ENCODE measurements around the gene EXOC6. TPM values are rescaled to one million over a fixed set of nuclear protein-coding genes. Genes with fewer than 3 reads are reported as not detected.

The EXOC6 gene
- total and polyA plus RNA-seq, 10 of the 15 experiments (the other 5 are each of a cell fraction or from before 2014, with no cell fraction given) = 7.6 to 53.8 (median 13.3) TPM

DNA sequence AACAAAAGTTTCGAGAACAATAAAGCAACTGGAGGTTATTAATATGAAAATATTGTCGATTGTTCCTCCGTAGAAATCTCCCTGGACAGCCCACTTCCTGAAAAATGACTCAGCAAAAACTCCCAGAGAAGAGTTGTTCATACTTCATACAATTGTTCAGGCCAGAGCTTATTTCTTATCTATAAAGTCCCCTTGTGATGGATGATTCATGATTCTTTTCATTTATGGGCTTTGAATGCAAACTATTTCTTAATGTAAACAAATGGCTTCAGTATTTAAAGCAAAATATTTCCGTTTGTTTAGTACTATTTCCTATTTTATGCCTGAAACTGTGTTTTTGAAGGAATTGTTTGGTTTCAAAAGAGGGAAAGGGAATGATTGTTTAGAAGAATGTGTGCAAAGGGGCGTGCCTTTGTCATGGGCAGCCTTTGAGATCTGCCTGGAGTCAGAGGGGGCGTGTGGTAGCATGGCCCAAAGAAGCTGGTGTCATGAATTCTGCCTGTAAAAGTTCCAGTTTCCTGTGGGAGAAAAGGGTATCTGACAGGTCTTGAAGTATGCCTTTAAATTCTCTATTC is 26.2 kb upstream of the EXOC6 start (continued):
- no peak for TF ChIP-seq ATF7 (IDR thresholded peaks at IDR 0.05; ENCODE audit: low read depth)
- TF ChIP-seq, protein P1, sequence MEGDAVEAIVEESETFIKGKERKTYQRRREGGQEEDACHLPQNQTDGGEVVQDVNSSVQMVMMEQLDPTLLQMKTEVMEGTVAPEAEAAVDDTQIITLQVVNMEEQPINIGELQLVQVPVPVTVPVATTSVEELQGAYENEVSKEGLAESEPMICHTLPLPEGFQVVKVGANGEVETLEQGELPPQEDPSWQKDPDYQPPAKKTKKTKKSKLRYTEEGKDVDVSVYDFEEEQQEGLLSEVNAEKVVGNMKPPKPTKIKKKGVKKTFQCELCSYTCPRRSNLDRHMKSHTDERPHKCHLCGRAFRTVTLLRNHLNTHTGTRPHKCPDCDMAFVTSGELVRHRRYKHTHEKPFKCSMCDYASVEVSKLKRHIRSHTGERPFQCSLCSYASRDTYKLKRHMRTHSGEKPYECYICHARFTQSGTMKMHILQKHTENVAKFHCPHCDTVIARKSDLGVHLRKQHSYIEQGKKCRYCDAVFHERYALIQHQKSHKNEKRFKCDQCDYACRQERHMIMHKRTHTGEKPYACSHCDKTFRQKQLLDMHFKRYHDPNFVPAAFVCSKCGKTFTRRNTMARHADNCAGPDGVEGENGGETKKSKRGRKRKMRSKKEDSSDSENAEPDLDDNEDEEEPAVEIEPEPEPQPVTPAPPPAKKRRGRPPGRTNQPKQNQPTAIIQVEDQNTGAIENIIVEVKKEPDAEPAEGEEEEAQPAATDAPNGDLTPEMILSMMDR (IDR thresholded peaks at IDR 0.05 in 2 of 3, conservative IDR thresholded peaks at IDR 0.05 in 1 of 3; ENCODE audit: control insufficient read depth in 2 of 3, extremely low read depth in 1 of 3, insufficient read depth in 1 of 3, low read depth in 3 of 3, low read length in 3 of 3) = no peak
- TF ChIP-seq, protein P2, sequence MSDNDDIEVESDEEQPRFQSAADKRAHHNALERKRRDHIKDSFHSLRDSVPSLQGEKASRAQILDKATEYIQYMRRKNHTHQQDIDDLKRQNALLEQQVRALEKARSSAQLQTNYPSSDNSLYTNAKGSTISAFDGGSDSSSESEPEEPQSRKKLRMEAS (IDR thresholded peaks at IDR 0.05; ENCODE audit: low read depth, low read length) = no peak
- TF ChIP-seq, protein P3, sequence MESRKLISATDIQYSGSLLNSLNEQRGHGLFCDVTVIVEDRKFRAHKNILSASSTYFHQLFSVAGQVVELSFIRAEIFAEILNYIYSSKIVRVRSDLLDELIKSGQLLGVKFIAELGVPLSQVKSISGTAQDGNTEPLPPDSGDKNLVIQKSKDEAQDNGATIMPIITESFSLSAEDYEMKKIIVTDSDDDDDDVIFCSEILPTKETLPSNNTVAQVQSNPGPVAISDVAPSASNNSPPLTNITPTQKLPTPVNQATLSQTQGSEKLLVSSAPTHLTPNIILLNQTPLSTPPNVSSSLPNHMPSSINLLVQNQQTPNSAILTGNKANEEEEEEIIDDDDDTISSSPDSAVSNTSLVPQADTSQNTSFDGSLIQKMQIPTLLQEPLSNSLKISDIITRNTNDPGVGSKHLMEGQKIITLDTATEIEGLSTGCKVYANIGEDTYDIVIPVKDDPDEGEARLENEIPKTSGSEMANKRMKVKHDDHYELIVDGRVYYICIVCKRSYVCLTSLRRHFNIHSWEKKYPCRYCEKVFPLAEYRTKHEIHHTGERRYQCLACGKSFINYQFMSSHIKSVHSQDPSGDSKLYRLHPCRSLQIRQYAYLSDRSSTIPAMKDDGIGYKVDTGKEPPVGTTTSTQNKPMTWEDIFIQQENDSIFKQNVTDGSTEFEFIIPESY (IDR thresholded peaks at IDR 0.05) = no peak
- peak; percentile 18; the same call in 1 of the 2 replicates for TF ChIP-seq RUNX3 (IDR thresholded peaks at IDR 0.05; ENCODE audit: low read length)
- no peak for TF ChIP-seq PAX5 (IDR thresholded peaks at IDR 0.05; ENCODE audit: borderline replicate concordance, low read depth, low read length)
- TF ChIP-seq SREBF2 (IDR thresholded peaks at IDR 0.05; ENCODE audit: low read length) = no peak
- no peak for TF ChIP-seq EZH2 (IDR thresholded peaks at IDR 0.05; ENCODE audit: borderline replicate concordance, control insufficient read depth, low read depth, low read length)
- TF ChIP-seq TCF7 (IDR thresholded peaks at IDR 0.05; ENCODE audit: borderline replicate concordance) = no peak
- no peak for TF ChIP-seq SIX5 (IDR thresholded peaks at IDR 0.05; ENCODE audit: low read depth, low read length, severe bottlenecking)
- TF ChIP-seq BACH1 (IDR thresholded peaks at IDR 0.05; ENCODE audit: borderline replicate concordance) = peak; percentile 94
- no peak for TF ChIP-seq BRCA1 (IDR thresholded peaks at IDR 0.05; ENCODE audit: low read depth, low read length)
- TF ChIP-seq NFYB (IDR thresholded peaks at IDR 0.05; ENCODE audit: insufficient read depth, low read depth, low read length) = no peak
- no peak for TF ChIP-seq CBFB (IDR thresholded peaks at IDR 0.05; ENCODE audit: low read depth)
- TF ChIP-seq STAT1 (conservative IDR thresholded peaks at IDR 0.05) = no peak
- no peak for TF ChIP-seq SUPT20H (IDR thresholded peaks at IDR 0.05; ENCODE audit: borderline replicate concordance, control insufficient read depth, low read depth, low read length)
- TF ChIP-seq IKZF2 (IDR thresholded peaks at IDR 0.05) = 0 out of 4 replicates have a peak, but pooled peaks of 1 of the 2 experiments have one; percentile 28
- TF ChIP-seq HDAC2 (IDR thresholded peaks at IDR 0.05) = no peak
- peak; percentile 52; the same call in 1 of the 2 replicates for TF ChIP-seq MTA2 (IDR thresholded peaks at IDR 0.05; ENCODE audit: low read depth)
